HepG2 (cell line): Measurements from ENCODE around the gene CAPN2. TPM values are rescaled to one million over a fixed set of nuclear protein-coding genes. Genes with fewer than 3 reads are reported as not detected.

ENCODE experiments used
- ATAC-seq: fragments of 200-7000 bp; cut with Tn5 transposase; 3 replicates; pipeline ENCODE4 v1.9.1; 2020; ENCODE audit warnings: mild to moderate bottlenecking, moderate library complexity
- BruUV-seq: library from RNA; stranded (reverse); fragments of 400-500 nt; replicated peaks from 2 replicates; lab custom pipeline; 2021; lab: Mats Ljungman, UMichigan
- CTCF ChIA-PET: fragments of 300-600 bp; formaldehyde crosslinking; extraction: SDS; loops from one replicate; lab custom pipeline; 2021; ENCODE audit warnings: low total read pairs, inconsistent platforms, low intra/inter-chr PET ratio; lab: Yijun Ruan, JAX
- POLR2A ChIA-PET: fragments of 350-600 bp; sonication (Branson Sonifier 250); formaldehyde crosslinking; loops from one replicate; lab custom pipeline; 2020; ENCODE audit warnings: antibody characterized with exemption, inconsistent platforms; lab: Yijun Ruan, JAX
- DNase-seq: peaks from one replicate; pipeline ENCODE4 v3.0.0-alpha.2; 2015; ENCODE audit warnings: low spot score
- FAIRE-seq: peaks from 3 replicates; lab custom pipeline; 2011; peaks lifted over from hg19 to GRCh38; lab: Jason Lieb, UNC
- H2AFZ ChIP-seq: one replicate; pipeline ENCODE4 v1.6.1; 2011; ENCODE audit warnings: low read length, inconsistent platforms
- H3K27ac ChIP-seq: fragments of 300-600 bp; 3 replicates; pipeline ENCODE4 v1.8.0; 2011; ENCODE audit warnings: mixed run types, mild to moderate bottlenecking, mixed read lengths, low read length, inconsistent platforms; ENCODE audit not compliant: insufficient read depth; ENCODE audit errors: extremely low read length
- H3K27me3 ChIP-seq, 2 experiments: fragments of 200-600 bp in 1 of 2; 2 replicates in 1 of 2; 3 replicates in 1 of 2; pipeline versions ENCODE4 v1.6.0 to v1.8.0; 2011; ENCODE audit warnings: low read length in 2 of 2, mild to moderate bottlenecking in 2 of 2, moderate library complexity in 2 of 2, inconsistent platforms in 1 of 2; ENCODE audit not compliant: insufficient read depth in 2 of 2, control insufficient read depth in 1 of 2
- H3K36me3 ChIP-seq, 2 experiments: fragments of 200-600 bp in 1 of 2; replicated peaks in 1 of 2; 2 replicates in 1 of 2; 3 replicates in 1 of 2; pipeline versions ENCODE4 v1.5.1 to v1.8.0; 2011; ENCODE audit warnings: low read length in 2 of 2, inconsistent platforms in 1 of 2; ENCODE audit not compliant: insufficient read depth in 2 of 2, control insufficient read depth in 1 of 2
- H3K4me1 ChIP-seq: 2 replicates; pipeline ENCODE4 v1.5.1; 2012; ENCODE audit warnings: low read length, inconsistent platforms; ENCODE audit not compliant: insufficient read depth
- H3K4me2 ChIP-seq: 2 replicates; pipeline ENCODE4 v1.6.0; 2011; ENCODE audit warnings: low read depth, low read length, inconsistent platforms
- H3K4me3 ChIP-seq, 3 experiments: fragments of 200-600 bp in 1 of 3; sonication (generic), shearing (Covaris generic) in 1 of 3; replicated peaks in 1 of 3; 2 replicates each; pipeline ENCODE4 v1.5.1; 2011 to 2016; ENCODE audit warnings: low read length in 3 of 3, inconsistent platforms in 2 of 3, low read depth in 2 of 3, mild to moderate bottlenecking in 2 of 3, control low read depth in 1 of 3, mixed read lengths in 1 of 3; ENCODE audit not compliant: insufficient read depth in 1 of 3
- H3K79me2 ChIP-seq: one replicate; pipeline ENCODE4 v1.6.1; 2011; ENCODE audit warnings: low read length, inconsistent platforms; ENCODE audit not compliant: insufficient read depth
- H3K9ac ChIP-seq: 2 replicates; pipeline ENCODE4 v1.6.0; 2011; ENCODE audit warnings: mild to moderate bottlenecking, low read depth, low read length, inconsistent platforms; ENCODE audit not compliant: insufficient read depth
- H3K9me3 ChIP-seq: 2 replicates; pipeline ENCODE4 v1.5.1; 2012; ENCODE audit warnings: mild to moderate bottlenecking, low read length
- H4K20me1 ChIP-seq: 2 replicates; pipeline ENCODE4 v1.6.0; 2011; ENCODE audit warnings: inconsistent platforms, mild to moderate bottlenecking, low read length, moderate library complexity; ENCODE audit not compliant: insufficient read depth
- CBX5 ChIP-seq: sonication (generic); formaldehyde crosslinking; IDR thresholded peaks from 2 replicates; pipeline ENCODE4 v1.4.0; 2020; ENCODE audit warnings: missing genetic modification reagents, borderline replicate concordance
- CSRNP1 ChIP-seq: sonication (generic); formaldehyde crosslinking; IDR thresholded peaks from 2 replicates; pipeline ENCODE4 v1.8.1; 2023; ENCODE audit warnings: mild to moderate bottlenecking, missing genetic modification reagents
- EED ChIP-seq: sonication (generic); formaldehyde crosslinking; IDR thresholded peaks from 2 replicates; pipeline ENCODE4 v1.5.0; 2020; ENCODE audit warnings: mild to moderate bottlenecking, missing genetic modification reagents
- HNF4A ChIP-seq: sonication (generic); formaldehyde crosslinking; IDR thresholded peaks from 2 replicates; pipeline ENCODE4 v1.4.0; 2020; ENCODE audit warnings: missing genetic modification reagents
- NFE2 ChIP-seq: sonication (generic); formaldehyde crosslinking; IDR thresholded peaks from 2 replicates; pipeline ENCODE4 v1.4.0; 2020; ENCODE audit warnings: missing genetic modification reagents
- ZNF687 ChIP-seq: sonication (generic); formaldehyde crosslinking; IDR thresholded peaks from 2 replicates; pipeline ENCODE4 v1.5.1; 2020; ENCODE audit warnings: mild to moderate bottlenecking, missing genetic modification reagents, moderate library complexity
- WGBS: methylation state at CpG from one replicate; pipeline ENCODE4 v1.1.6; 2017; ENCODE audit warnings: low lambda C conversion rate; 5-methylcytosine and 5-hydroxymethylcytosine counted together
- in situ Hi-C: cut with HindIII; loops from 2 replicates; pipeline ENCODE4 v1.10.0; 2017; ENCODE audit warnings: low pct_unique_long_range_greater_than_20kb; ENCODE audit not compliant: extremely low pct_ligation_motif_present
- intact Hi-C: fragments of 100-400 bp; cut with micrococcal nuclease; formaldehyde crosslinking; loops from one replicate; pipeline ENCODE4 v1.10.0; 2022; ENCODE audit not compliant: unreplicated experiment
- polyA plus RNA-seq, 8 experiments: library from polyadenylated mRNA; depleted of rRNA in 3 of 8; stranded (reverse) in 7 of 8; unstranded in 1 of 8; fragments of >200 nt; fragmentation: Illumina TruSeq in 4 of 8; extraction: Trizol in 4 of 8; gene quantifications; 2 replicates each; pipeline versions ENCODE4 v1.2.1 to v1.2.3, GENCODE V29; 2011 to 2016; ENCODE audit warnings: low read depth in 4 of 8, missing spikeins in 1 of 8, mixed read lengths in 1 of 8; ENCODE audit not compliant: insufficient read depth in 1 of 8
- total RNA-seq, 5 experiments: library from RNA; depleted of rRNA; stranded (reverse); fragments of >200 nt; fragmentation: Illumina TruSeq; extraction: Trizol; gene quantifications; 2 replicates each; pipeline ENCODE4 v1.2.3, GENCODE V29; 2016; ENCODE audit warnings: low read depth in 1 of 5

Gene CAPN2
- total and polyA plus RNA-seq, 2 of the 13 experiments (the other 11 are each of a cell fraction or from before 2014, with no cell fraction given) = 6.2 to 7.4 TPM

- no peak for TF ChIP-seq HNF4A (CRISPR knock-in tag)
Measured at GRCh38 chr1:223772771-223773160, 60.4 kb downstream of the CAPN2 start (continued).

- WGBS = 98% methylated on average over 6 of the region's 6 CpGs
- Histone ChIP-seq H3K4me3 (no peak overlapping the region), H3K9me3 (no peaks in the 10 kb centered on the region), H3K27me3 (no peaks in the 10 kb centered on the region), H3K4me1 (no peaks in the 10 kb centered on the region), H3K4me2 (no peak overlapping the region), H3K9ac (no peak overlapping the region), H3K36me3 (peaks cover 0 to 23% of the 10 kb centered on the region in 2 experiments; a peak in 4 of 5 replicates), H3K79me2 (no peaks in the 10 kb centered on the region), H3K27ac (no peak overlapping the region), H2AFZ (no peak overlapping the region), H4K20me1 (no peaks in the 10 kb centered on the region)
- no TSS peak for BruUV-seq
- in situ Hi-C loops = no loop called here
- intact Hi-C loops = no loop called here
- FAIRE-seq (no peak), DNase-seq (no peak), ATAC-seq (no peak)
- TF ChIP-seq EED (no peak), CSRNP1 (CRISPR knock-in tag) (no peak), NFE2 (CRISPR knock-in tag) (no peak), CBX5 (CRISPR knock-in tag) (no peak), ZNF687 (CRISPR knock-in tag) (no peak)
- ChIA-PET CTCF (no interaction called here), POLR2A (no interaction called here)
Measured at GRCh38 chr1:223774134-223774814, 61.9 kb downstream of the CAPN2 start.
